Measurements from ENCODE around the gene HIPK3.
A peak's percentile ranks its signal among the peaks of the same experiment; 100 is the strongest.
"Not testable (repeated sequence)": the region's sequence is repeated elsewhere in the genome, so short reads cannot be mapped to it uniquely, and the experiment has no call there.

The HIPK3 gene

DNA sequence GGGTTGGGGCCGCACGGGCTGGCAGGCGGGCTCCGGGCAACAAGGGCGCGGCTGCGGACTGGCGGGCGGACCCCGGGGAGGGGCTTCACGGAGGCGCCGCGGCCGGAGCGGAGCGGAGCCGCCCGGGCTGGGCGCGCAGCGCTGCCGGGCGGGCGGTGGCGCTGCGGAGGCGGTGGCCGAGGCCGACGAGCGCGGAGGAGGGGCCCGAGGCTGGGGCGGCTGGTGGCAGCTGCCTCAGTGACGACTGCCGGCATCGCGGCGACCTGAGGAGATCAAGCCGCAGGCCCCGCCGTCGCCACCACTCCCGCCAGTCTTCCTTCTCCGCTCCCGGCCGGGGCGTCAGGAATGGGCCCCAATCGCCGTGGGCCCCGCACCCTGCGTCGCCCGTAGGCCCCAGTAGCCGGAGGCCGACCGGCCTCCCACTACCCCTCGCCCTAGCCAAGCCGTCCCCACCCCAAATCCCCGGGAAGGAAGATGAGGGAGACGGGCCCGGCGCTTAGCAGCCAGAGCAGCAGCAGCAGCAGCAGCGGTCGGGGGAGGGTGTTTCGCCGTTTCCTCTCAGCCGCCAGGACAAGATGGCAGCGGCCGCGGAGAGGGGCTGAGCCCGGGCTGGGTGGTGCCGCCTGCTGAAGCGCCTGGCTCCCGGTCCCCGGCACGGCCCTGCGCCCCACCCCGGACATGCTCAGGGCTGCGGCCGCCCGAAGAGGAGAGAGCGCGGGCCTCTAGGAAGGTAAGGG is at the start of gene HIPK3:
TSS of gene HIPK3 (plus strand) at position 222 of the 737 bp plus-strand sequence.
- peak; percentile 54 for DNase-seq

DNA sequence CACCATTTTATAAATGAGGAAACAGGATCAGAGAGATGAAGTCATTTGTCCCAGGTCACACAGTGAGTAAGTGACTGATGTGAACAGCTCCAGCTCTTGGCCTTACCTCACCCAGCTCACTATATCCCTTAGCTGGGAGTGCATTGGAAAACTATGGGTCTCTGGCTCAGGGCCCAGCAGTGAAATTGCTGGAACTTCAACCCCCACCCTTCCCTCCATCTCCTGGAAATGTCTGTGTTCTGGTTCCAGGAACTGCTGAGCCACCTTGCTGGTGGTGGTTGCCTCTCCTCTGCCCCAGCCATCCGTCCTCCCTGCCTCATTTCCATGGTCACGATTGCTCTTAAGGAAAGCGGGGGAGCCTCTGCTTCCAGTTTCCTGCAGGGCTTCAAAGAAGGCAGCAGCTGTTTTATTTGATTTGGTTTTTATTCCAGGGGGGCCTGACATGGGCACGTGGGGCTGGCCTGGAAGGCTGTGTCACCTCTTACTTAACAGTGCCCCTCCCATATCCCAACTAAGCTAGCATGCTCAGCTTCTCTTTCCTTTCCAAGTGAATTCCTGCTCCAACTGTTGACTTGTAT is 49.7 kb upstream of the HIPK3 start:
- DNase-seq: no peak

DNA sequence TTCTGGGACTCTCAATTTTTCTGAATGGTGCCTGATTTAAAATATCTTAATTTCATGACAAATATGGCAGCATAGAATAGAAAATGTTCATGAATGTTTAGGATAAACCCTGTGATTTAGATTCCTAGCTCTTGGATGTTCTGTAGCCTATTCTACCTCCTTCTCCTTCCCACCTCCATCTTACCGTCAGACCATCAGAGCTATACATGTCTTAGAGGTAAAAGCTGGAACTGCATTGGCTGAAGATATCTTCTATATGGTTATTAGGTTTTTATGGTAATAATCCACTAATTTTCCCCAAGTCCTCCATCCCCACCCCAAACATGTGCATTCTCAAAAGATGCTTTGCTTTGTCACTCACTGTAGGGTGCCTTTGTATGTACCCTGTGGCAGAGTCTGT is 49.0 kb upstream of the HIPK3 start:
- no peak for DNase-seq

DNA sequence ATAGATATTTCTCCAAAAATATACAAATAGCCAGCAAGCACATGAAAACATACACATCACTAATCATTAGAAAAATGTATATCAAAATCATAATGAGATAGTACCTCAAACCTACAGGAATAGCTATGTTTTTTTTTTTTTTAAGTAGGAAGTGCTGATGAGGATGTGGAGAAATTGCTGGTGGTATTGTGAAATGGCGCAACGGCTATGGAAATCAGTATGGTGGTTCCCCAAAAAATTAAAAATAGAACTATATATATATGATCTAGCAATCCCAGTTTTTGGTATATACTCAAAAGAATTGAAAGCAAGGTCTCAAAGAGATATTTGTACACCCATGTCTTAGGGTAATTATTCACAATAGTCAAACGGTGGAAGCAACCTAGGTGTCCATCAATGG is 46.0 kb upstream of the HIPK3 start:
- no peak for DNase-seq

DNA sequence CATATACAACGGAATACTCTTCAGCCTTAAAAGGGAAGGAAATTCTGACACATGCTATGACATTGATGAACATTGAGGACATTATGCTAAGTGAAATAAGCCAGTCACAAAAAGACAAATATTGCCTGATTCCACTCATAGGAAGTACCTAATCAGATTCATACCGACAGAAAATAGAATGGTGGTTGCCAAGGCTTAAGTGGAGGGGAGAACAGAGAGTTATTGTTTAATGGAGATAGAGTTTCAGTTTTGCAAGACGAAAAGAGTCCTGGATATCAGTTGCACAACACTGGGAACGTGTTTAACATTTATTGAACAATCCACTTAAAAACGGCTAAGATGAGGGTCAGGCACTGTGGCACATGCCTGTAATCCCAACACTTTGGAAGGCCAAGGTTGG is 45.6 kb upstream of the HIPK3 start:
- no peak for DNase-seq

DNA sequence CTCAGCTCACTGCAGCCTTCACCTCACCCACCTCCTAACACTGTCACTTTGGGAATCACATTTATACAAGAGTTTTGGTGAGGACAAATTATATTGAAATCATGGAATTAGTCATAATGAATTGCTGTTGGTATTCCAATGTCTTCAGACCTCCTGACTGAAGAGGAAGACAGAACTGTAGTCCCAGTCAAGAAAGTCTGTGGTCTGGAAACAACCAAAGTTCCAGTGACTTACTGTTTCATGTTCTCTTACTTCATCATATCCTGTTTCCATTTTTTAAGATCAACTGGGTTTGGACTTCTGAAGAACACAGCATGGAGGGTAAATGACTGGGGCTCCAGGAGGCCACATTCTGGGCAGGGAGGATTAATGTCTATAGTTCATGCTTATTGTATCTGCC is 43.0 kb upstream of the HIPK3 start:
- no peak for DNase-seq

DNA sequence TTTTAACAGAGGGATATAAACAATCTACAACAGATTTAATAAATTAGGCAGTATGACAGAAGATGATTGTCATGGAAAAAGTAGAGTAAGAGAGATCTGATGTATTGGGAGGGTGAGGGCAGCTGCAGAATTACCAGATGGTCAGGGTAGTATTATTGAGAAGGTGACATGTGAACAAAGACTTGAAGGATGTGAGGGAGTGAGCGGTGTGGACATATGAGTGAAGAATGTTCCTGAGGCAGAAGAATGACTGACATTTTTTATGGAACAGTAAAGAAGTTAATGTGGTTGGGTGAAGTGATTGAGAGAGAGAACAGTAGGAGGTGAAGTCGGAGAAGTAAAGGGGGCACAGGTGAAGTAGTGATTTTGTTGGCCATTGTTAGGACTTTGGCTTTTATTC is 42.4 kb upstream of the HIPK3 start:
- DNase-seq: no peak

DNA sequence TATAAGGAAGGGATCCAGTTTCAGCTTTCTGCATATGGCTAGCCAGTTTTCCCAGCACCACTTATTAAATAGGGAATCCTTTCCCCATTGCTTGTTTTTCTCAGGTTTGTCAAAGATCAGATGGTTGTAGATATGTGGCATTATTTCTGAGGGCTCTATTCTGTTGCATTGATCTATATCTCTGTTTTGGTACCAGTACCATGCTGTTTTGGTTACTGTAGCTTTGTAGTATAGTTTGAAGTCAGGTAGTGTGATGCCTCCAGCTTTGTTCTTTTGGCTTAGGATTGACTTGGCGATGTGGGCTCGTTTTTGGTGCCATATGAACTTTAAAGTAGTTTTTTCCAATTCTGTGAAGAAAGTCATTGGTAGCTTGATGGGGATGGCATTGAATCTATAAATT is 40.5 kb upstream of the HIPK3 start:
- not testable (repeated sequence) for DNase-seq

DNA sequence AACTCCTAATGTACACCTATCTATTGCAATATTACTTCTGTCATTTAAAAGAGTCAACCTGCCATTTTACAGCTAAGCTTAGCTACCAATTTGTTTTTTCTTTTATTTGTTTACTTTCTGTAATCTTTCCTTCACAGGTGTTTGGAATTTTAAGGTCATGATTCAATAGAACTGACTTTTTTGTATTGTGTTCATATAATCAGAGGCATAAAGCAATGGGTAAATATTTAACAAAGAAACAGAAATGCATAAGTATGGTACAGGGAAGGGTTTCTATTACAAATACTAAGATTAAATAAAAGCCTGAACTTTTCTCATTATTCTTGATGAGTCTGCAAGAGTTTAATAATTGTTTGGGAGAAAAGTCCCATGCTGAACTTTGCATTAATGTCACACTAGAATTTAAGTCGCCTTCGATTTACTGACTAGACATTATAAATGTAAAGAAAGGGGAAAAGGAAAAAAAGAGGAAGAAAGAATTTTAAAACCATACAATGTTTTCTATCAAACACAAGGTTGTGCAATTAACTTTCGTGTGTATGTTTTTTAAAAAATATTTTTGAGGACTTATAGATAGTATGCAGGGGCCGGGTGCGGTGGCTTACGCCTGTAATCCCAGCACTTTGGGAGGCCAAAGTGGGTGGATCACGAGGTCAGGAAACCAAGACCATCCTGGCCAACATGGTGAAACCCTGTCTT is 35.0 kb upstream of the HIPK3 start:
- DNase-seq: no peak

DNA sequence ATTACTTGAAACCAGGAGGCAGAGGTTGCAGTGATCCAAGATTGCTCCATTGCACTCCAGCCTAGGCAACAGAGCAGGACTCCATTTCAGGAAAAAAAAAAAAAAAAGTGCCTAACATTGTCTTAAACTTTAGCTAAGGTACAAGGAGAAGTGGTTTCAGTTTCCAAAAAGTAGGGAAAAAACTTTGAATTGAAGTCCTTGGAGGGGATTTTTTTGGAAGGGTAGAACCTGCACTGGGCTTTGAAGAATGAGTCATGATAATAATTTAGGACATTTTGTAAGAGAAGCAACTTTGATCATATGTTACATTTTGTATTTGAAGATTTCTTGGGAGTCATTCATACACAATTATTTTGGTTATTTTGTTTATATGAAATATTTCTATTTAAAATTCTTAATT is 31.8 kb upstream of the HIPK3 start:
- no peak for DNase-seq

DNA sequence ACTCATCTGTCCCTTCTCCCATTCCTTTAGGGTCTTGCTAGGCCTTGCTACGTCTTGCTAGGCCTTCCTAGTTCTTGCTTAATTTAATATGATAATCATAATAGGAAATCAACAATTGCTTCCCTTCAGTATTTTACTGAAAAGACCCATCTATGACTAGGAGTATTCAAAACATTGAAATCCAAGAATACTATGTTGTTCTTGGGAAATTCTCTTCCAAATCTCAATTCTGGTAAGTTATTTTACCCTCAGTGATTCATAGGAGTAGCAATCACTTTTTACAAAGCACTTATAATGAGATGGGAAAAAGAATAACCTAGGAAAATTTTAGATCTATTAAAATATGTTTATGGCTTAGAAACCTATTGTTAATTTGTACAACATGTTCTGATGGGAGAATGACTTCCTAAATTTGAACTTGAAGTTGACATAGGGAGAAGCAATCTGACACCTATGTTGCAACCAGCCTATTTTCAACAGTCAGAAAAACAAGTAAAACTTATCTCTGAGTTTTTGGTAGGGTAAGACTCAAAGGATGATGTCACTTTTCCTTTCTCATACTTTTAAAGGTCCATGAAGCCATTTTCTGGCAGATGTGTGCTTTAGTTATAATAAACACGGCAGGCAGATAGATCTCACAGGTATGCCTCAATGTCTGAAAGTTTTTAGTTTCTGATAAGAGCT is 29.5 kb upstream of the HIPK3 start:
- no peak for DNase-seq

DNA sequence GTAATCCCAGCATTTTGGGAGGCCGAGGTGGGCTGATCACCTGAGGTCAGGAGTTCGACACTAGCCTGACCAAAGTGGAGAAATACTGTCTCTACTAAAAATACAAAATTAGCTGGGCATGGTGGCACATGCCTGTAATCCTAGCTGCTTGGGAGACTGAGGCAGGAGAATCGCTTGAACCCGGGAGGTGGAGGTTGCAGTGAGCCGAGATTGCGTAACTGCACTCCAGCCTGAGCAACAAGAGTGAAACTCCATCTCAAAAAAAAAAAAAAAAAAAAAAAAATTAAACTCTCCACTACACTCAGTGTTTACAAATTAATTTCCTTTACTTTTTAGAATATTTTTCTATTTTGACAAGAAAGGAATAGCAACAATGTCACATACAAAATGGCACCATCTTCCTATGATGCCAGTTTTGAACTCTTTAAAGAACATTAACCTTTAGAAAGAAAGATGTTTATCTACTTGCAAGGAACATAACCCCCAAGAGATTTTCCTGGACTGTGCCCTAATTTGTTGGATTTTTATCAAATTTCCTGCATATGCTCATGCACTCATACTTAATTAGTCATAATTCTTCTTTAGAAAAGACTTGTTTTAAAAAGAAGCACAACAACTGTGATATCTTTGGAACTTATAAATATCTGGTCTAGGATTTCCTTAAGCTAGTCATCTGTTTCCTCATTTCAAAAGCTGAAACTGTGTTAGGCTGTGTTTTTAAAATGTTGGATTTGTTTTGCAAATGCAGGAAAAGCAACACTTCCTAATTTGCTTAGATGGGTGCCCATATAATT is 22.6 kb upstream of the HIPK3 start:
- no peak for DNase-seq

DNA sequence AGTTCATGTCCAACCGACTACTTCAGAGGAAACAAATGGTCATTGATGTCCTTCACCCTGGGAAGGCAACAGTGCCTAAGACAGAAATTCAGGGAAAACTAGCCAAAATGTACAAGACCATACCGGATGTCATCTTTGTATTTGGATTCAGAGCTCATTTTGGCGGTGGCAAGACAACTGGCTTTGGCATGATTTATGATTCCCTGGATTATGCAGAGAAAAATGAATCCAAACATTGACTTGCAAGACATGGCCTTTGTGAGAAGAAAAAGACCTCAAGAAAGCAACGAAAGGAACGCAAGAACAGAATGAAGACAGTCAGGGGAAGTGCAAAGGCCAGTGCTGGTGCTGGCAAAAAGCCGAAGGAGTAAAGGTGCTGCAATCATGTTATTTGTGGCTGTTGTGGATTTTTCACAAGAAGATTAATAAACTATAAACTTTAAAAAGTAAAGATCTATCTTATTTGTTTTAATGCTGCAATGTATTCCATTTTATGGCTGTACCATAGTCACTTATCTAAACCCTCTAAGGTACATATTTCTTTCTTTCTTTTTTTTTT is 20.1 kb upstream of the HIPK3 start:
- no peak for DNase-seq

DNA sequence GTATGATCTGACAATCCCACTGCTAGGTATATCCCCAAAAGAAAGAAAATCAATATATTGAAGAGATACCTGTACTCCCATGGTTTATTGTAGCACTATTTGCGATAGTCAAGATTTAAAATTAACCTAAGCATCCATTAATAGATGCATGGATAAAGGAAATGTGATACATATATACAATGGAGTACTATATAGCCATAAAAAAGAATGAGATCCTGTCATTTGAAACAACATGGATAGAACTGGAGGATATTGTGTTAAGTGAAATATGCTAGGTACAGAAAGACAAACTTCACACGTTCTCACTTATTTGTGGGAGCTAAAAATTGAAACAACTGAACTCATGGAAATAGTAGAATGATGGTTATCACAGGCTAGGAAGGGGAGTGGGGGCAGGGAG is 14.6 kb upstream of the HIPK3 start:
- DNase-seq: no peak

DNA sequence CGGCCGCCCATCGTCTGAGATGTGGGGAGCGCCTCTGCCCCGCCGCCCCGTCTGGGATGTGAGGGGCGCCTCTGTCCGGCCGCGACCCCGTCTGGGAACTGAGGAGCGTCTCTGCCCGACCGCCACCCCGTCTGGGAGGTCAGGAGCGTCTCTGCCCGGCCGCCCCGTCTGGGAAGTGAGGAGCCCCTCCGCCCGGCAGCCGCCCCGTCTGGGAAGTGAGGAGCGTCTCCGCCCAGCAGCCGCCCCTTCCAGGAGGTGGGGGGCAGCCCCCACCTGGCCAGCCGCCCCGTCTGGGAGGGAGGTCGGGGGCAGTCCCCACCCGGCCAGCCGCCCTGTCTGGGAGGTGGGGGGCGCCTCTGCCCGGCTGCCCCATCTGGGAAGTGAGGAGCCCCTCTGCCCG is 13.5 kb upstream of the HIPK3 start:
- not testable (repeated sequence) for DNase-seq

DNA sequence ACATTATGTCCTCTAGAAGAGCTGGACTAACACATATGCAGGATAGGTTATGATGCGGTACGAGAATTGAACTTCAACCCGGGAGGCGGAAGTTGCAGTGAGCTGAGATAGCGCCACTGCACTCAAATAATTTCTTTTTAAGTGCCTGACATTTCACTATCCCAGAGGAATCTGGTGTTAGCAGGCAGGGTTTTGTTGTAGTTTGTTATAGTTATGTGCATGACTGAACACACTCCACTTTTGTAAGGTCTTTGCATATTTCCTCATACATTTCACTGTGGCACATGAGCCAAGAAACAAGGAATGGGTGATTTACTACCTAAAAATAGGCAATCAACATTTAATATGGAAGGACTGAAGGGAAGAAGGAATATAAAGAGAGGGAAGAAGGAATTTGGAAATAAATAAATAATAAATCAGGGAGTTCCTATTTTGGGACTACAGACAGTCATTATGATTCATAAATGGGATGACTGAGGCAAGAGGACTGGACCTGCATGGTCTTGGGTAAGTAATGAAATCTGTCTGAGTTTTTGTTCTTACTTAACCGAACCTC is 8.7 kb upstream of the HIPK3 start:
- peak; percentile 75 for DNase-seq

DNA sequence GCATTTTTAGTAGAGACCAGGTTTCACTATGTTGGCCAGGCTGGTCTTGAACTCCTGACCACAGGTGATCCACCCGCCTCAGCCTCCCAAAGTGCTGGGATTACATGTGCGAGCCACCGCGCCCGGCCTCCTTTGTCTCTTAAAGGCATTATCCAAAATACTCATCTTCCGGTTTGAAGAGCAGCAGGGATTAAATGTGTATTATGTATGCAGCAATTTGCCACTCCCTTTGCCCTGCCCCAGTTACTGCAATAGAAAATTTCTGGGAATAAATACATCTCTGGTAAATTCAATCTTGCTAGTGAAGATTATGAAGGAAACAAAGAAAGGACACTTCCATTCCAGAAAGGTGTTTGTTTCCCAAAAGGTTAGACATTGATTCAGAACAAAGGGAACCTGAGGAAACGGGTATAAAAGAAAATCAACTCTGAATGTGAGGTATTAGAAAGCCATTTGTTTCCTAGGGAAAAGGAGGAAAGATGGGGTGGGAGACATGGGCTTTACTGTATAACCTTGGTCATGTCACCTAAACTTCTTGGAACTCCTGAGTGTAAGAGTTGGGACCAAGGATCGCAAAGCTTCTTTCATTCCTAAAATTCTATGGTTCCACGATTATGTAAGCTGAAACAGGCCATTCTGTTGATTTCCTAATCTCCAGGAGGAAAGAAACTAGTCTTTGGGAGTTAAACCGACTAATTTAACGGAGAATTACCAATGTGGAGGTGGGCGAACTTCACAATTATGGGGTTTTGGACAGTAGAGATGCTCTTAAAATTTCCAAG is 959 bp upstream of the HIPK3 start:
- DNase-seq: no peak

DNA sequence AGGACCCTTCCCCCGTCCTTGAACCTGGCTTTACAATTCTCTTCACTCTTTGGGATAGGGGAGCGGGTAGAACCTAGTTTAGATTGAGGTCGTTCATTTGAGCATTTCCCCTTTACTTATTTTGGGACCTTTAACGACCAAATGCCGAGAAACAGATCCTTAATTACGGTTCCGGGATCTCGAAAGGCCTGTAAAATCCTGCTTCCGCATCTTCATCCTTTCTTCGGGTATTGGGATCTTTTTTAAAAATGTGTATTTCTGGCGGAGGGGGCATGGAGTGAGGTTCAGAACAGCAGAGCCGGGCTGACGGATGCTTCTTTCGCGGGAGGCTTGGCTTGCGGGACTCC is 395 bp upstream of the HIPK3 start:
- DNase-seq: no peak

DNA sequence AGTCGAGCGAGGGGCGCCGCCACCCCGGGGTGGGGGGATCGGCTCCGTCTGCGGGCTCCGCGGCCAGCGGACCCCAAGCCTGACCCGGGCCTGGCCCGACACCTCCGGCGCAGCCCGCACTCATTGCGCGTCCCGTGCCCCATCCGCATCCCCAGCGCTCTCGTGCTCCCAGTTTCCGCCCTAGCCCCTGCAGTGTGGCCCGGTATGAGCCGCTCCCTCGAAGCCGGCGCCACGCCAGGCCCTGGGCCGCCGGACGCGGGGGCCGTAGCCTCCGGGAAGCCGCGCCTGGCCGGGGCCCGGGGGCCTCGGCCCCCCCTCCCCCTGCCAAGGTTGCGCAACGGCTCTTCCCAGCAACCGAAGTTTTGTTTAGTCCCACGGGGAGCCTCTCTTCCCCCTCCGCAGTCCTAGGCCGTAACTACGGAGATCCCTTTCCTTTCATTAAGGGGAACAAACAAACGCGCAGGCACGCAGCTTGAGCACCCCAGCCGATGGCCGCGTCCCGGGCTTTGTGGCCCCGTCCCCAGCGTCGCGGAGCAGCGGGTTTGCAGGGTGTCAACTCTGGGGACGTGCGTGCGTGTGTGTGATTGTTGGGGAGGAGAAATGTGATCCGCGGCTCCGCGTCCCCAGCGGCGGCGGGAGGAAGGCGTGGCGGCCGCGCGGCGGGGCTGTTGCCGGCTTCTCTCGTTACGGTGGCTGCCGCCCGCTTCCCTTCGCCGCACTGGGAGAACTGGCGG is 883 bp downstream of the HIPK3 start:
- DNase-seq: peak; percentile 59

DNA sequence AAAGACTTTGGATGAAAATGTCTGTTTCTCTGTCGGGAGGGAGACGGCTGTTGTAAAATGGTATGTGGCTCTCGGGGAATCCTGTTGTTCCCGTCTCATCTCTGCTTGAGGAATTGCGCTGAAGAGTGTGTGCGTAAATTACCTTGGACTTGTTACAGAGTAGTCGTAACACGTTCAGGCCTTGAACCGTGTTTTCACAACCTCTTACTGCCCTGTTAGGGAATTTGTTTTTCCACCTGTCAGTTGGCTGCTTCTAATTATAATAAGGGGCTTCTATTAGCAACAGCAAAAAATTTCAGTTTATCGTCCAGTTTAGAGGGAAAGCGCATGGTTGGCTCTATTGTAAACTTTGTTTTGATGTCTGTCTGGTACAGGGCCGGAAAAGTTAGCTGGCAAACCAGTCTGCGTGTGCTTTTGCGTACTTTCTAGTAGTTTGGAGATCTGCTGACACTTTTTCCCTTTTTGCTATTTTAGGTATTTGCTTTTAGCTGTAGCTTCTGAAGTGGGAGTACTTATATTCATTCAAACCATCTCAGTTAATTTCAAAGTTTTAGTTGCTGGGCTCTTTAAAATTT is 1.5 kb downstream of the HIPK3 start:
- DNase-seq: no peak

All from kidney glomerular epithelial cell (primary cell).